GM10266 (cell line): ENCODE results near the gene FMOD.

Experiments
- DNase-seq: peaks from one replicate; pipeline ENCODE4 v3.0.0; 2012; ENCODE audit errors: extremely low spot score
- CTCF ChIP-seq: IDR thresholded peaks from 2 replicates; pipeline ENCODE4 v1.5.1; 2012; ENCODE audit warnings: mild to moderate bottlenecking, low read depth; ENCODE audit not compliant: control insufficient read depth, insufficient read depth; ENCODE audit errors: missing control alignments

FMOD gene

GRCh38 chr1:203380420-203381150 is 29.7 kb upstream of the FMOD start:
- DNase-seq = peak; percentile 20
- TF ChIP-seq CTCF = no peak

GRCh38 chr1:203379825-203380224 is 28.9 kb upstream of the FMOD start:
- no peak for DNase-seq
- no peak for TF ChIP-seq CTCF

- DNase-seq = no peak
- no peak for TF ChIP-seq CTCF
Measured at GRCh38 chr1:203378556-203379245, 27.8 kb upstream of the FMOD start.

- no peak for TF ChIP-seq CTCF
Measured at GRCh38 chr1:203373991-203374390, 23.1 kb upstream of the FMOD start.

GRCh38 chr1:203373002-203373401 is 22.1 kb upstream of the FMOD start:
- TF ChIP-seq CTCF = no peak
- DNase-seq = no peak

More at GRCh38 chr1:203373991-203374390, 23.1 kb upstream of the FMOD start:
- no peak for DNase-seq

GRCh38 chr1:203371288-203371687 is 20.4 kb upstream of the FMOD start:
- no peak for TF ChIP-seq CTCF
- DNase-seq = no peak

GRCh38 chr1:203369666-203370065 is 18.7 kb upstream of the FMOD start:
- TF ChIP-seq CTCF = no peak

More at GRCh38 chr1:203369666-203370065, 18.7 kb upstream of the FMOD start:
- no peak for DNase-seq
